Osteocyte (in vitro differentiated cells): Measurements from ENCODE around the gene TMEM229B. TPM values are rescaled to one million over a fixed set of nuclear protein-coding genes. Genes with fewer than 3 reads are reported as not detected.

Experiments
- DNase-seq: peaks from one replicate; pipeline ENCODE4 v3.0.0; 2021; ENCODE audit warnings: mixed read lengths; ENCODE audit not compliant: unreplicated experiment; ENCODE audit errors: extremely low spot score
- H3K27ac Mint-ChIP-seq: one replicate; pipeline ENCODE4 v1.8.0; 2021; ENCODE audit warnings: mild to moderate bottlenecking, mixed read lengths; ENCODE audit not compliant: unreplicated experiment
- H3K27me3 Mint-ChIP-seq: one replicate; pipeline ENCODE4 v1.8.0; 2021; ENCODE audit warnings: mixed read lengths; ENCODE audit not compliant: unreplicated experiment
- H3K36me3 Mint-ChIP-seq: one replicate; pipeline ENCODE4 v1.8.0; 2021; ENCODE audit warnings: mixed read lengths; ENCODE audit not compliant: unreplicated experiment
- H3K4me1 Mint-ChIP-seq: one replicate; pipeline ENCODE4 v1.8.0; 2021; ENCODE audit warnings: mixed read lengths; ENCODE audit not compliant: unreplicated experiment
- H3K4me3 Mint-ChIP-seq: one replicate; pipeline ENCODE4 v1.8.0; 2021; ENCODE audit warnings: mild to moderate bottlenecking, moderate library complexity, mixed read lengths; ENCODE audit not compliant: unreplicated experiment
- H3K9me3 Mint-ChIP-seq: one replicate; pipeline ENCODE4 v1.8.0; 2021; ENCODE audit warnings: mixed read lengths; ENCODE audit not compliant: unreplicated experiment
- total RNA-seq: library from RNA; stranded (reverse); gene quantifications from 2 replicates; pipeline ENCODE4 v1.2.1, GENCODE V29; 2021
- TF ChIP-seq, protein P1 (sequence below): fragments of 200-600 bp; sonication (generic); IDR thresholded peaks from 2 replicates; pipeline ENCODE4 v1.5.0; 2021; ENCODE audit warnings: antibody characterized with exemption, mild to moderate bottlenecking, moderate library complexity

The TMEM229B gene
- total RNA-seq, 1 donor from 2014 or later: 0.51 TPM

DNA sequence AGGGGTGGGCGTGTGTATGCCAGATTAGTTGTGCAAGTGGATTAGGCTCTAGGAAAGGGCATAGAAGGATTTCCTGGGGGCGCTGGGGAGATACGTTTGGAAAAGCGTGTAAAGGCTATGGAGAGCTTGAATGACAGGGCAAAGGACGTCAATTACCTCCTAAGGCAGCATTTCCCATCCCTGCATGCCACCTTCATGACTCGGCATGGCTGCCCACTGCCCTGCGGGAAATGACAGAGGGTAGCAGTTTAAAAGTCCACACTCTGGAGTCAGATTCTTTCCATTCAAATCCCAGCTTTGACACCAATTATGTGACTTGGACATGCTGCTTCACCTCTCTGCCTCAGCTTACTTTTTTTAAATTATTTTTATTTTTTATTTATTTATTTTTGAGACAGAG is 14.8 kb upstream of the TMEM229B start:
- no peaks in the 10 kb centered on the region for H3K4me1 Mint-ChIP-seq
- H3K27me3 Mint-ChIP-seq: peaks cover 16% of the 10 kb centered on the region
- H3K9me3 Mint-ChIP-seq: no peaks in the 10 kb centered on the region
- H3K27ac Mint-ChIP-seq: no peak overlapping the region
- DNase-seq: no peak
- TF ChIP-seq, protein P1, sequence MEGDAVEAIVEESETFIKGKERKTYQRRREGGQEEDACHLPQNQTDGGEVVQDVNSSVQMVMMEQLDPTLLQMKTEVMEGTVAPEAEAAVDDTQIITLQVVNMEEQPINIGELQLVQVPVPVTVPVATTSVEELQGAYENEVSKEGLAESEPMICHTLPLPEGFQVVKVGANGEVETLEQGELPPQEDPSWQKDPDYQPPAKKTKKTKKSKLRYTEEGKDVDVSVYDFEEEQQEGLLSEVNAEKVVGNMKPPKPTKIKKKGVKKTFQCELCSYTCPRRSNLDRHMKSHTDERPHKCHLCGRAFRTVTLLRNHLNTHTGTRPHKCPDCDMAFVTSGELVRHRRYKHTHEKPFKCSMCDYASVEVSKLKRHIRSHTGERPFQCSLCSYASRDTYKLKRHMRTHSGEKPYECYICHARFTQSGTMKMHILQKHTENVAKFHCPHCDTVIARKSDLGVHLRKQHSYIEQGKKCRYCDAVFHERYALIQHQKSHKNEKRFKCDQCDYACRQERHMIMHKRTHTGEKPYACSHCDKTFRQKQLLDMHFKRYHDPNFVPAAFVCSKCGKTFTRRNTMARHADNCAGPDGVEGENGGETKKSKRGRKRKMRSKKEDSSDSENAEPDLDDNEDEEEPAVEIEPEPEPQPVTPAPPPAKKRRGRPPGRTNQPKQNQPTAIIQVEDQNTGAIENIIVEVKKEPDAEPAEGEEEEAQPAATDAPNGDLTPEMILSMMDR: no peak
- no peak overlapping the region for H3K4me3 Mint-ChIP-seq
- H3K36me3 Mint-ChIP-seq: no peaks in the 10 kb centered on the region

DNA sequence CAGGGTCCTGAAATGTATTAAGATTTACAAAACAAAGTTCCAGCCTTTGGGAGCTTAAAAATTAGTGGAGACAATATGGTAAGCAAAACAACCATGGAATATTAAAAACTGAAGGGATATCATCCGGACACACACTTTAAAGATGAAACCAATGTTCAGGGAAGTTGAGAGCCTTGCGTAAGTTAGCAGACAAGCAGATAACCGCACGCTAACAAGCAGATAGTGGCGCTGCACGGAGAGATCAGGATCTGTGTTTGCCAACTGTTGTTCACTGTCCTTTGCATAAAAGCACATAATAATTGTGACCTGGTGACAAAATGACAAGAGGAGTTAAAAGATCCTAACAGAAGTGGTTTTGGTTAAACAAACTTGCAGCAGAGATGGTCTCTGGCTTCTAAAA is 14.3 kb upstream of the TMEM229B start:
- Mint-ChIP-seq H3K27ac (no peak overlapping the region), H3K9me3 (no peaks in the 10 kb centered on the region), H3K4me1 (no peaks in the 10 kb centered on the region), H3K27me3 (peaks cover 14% of the 10 kb centered on the region), H3K36me3 (no peaks in the 10 kb centered on the region), H3K4me3 (no peak overlapping the region)
- TF ChIP-seq, protein P1: no peak
- no peak for DNase-seq

- TF ChIP-seq, protein P1: no peak
Observed at GRCh38 chr14:67501670-67502069, 13.1 kb upstream of the TMEM229B start.

GRCh38 chr14:67500981-67501380 is 12.5 kb upstream of the TMEM229B start:
- Mint-ChIP-seq H3K36me3 (no peaks in the 10 kb centered on the region), H3K27me3 (peaks cover 14% of the 10 kb centered on the region), H3K4me1 (no peaks in the 10 kb centered on the region), H3K27ac (no peak overlapping the region), H3K4me3 (no peak overlapping the region), H3K9me3 (no peaks in the 10 kb centered on the region)
- TF ChIP-seq, protein P1: no peak
- DNase-seq: no peak

More at GRCh38 chr14:67501670-67502069, 13.1 kb upstream of the TMEM229B start:
- H3K27me3 Mint-ChIP-seq: peaks cover 14% of the 10 kb centered on the region
- no peaks in the 10 kb centered on the region for H3K9me3 Mint-ChIP-seq
- no peak for DNase-seq
- no peaks in the 10 kb centered on the region for H3K4me1 Mint-ChIP-seq
- H3K36me3 Mint-ChIP-seq: no peaks in the 10 kb centered on the region
- no peak overlapping the region for H3K4me3 Mint-ChIP-seq
- no peak overlapping the region for H3K27ac Mint-ChIP-seq

- peaks cover 8% of the 10 kb centered on the region for H3K27me3 Mint-ChIP-seq
- no peaks in the 10 kb centered on the region for H3K4me1 Mint-ChIP-seq
- no peak overlapping the region for H3K4me3 Mint-ChIP-seq
- no peak overlapping the region for H3K27ac Mint-ChIP-seq
- H3K9me3 Mint-ChIP-seq: no peaks in the 10 kb centered on the region
- TF ChIP-seq, protein P1: no peak
- H3K36me3 Mint-ChIP-seq: no peaks in the 10 kb centered on the region
- DNase-seq: no peak
Observed at GRCh38 chr14:67497716-67498115, 9.2 kb upstream of the TMEM229B start.
